Measurements from ENCODE around the gene SHANK1. TPM values are rescaled to one million over a fixed set of nuclear protein-coding genes. Genes with fewer than 3 reads are reported as not detected.
A peak's percentile ranks its signal among the peaks of the same experiment; 100 is the strongest.

SHANK1 gene
- total and polyA plus RNA-seq, 2 of the 4 experiments (the other 2 are of a cell fraction) = 6.1 to 6.7 TPM

GRCh38 chr19:50694815-50695145 is 24.8 kb downstream of the SHANK1 start:
- Histone ChIP-seq H3K56ac (ENCODE audit: extremely low read depth, insufficient read depth, low read length) (no peak overlapping the region), H3K36me3 (ENCODE audit: control insufficient read depth, insufficient read depth, low read length) (no peaks in the 10 kb centered on the region), H3K4me1 (ENCODE audit: control insufficient read depth, insufficient read depth, low read length) (no peaks in the 10 kb centered on the region; the same call in 1 of the 2 replicates), H4K20me1 (ENCODE audit: insufficient read depth, low read length) (no peaks in the 10 kb centered on the region; the same call in none of the 2 replicates), H2AFZ (replicated peaks; ENCODE audit: low read length, poor library complexity) (no peak overlapping the region), H4K5ac (ENCODE audit: low read depth, low read length) (no peak overlapping the region), H3K9me1 (ENCODE audit: insufficient read depth, low read length) (peaks cover 3% of the 10 kb centered on the region; the same call in 1 of the 2 replicates), H3K27me3 (ENCODE audit: control insufficient read depth, insufficient read depth, low read length) (peaks cover 36% of the 10 kb centered on the region), H2AK9ac (replicated peaks; ENCODE audit: low read depth, low read length, poor library complexity) (no peak overlapping the region), H3K4me3 (ENCODE audit: insufficient read depth, low read depth, low read length) (no peak overlapping the region), H3K9me3 (ENCODE audit: control insufficient read depth, insufficient read depth, low read length) (no peaks in the 10 kb centered on the region), H3K27ac (ENCODE audit: insufficient read depth, low read length) (no peak overlapping the region), H2BK15ac (ENCODE audit: low read depth, low read length) (no peak overlapping the region), H3K79me1 (ENCODE audit: low read depth in 1 of 2, low read length in 2 of 2) (no peaks in the 10 kb centered on the region), H3K14ac (replicated peaks; ENCODE audit: low read depth, low read length) (no peak overlapping the region), H3K18ac (ENCODE audit: low read depth, low read length) (no peak overlapping the region), H2AK5ac (ENCODE audit: low read depth, low read length) (no peak overlapping the region), H3K9ac (ENCODE audit: low read depth, low read length) (no peak overlapping the region), H4K8ac (ENCODE audit: low read depth in 2 of 2, low read length in 2 of 2) (no peak overlapping the region), H2BK20ac (ENCODE audit: low read depth, low read length) (no peak overlapping the region), H3K23ac (ENCODE audit: low read depth, low read length) (no peak overlapping the region), H3K4ac (ENCODE audit: low read depth, low read length) (no peak overlapping the region), H3K4me2 (ENCODE audit: low read depth, low read length) (no peak overlapping the region), H2BK120ac (ENCODE audit: low read depth, low read length) (no peak overlapping the region), H4K91ac (ENCODE audit: insufficient read depth, low read depth, low read length) (no peak overlapping the region), H2BK5ac (ENCODE audit: low read depth, low read length, poor library complexity, severe bottlenecking) (no peak overlapping the region)
- POLR2A ChIA-PET (ENCODE audit: unreplicated experiment) = no interaction called here
- ATAC-seq (ENCODE audit: low read depth) (peak; percentile 18), DNase-seq (no peak)
- in situ Hi-C loops (cut with MboI; ENCODE audit: low sequenced_read_pairs) (no loop called here), dilution Hi-C loops (cut with HindIII; ENCODE audit: low sequenced_read_pairs, unreplicated experiment) (no loop called here), intact Hi-C loops (cut with micrococcal nuclease) (no loop called here)
- CTCF ChIA-PET = no interaction called here
- TF ChIP-seq MXI1 (IDR thresholded peaks at IDR 0.05; ENCODE audit: borderline replicate concordance, low read depth, low read length) = no peak
- no peak for TF ChIP-seq POLR2A (IDR thresholded peaks at IDR 0.05; ENCODE audit: low read depth, low read length)
- TF ChIP-seq RAD21 (IDR thresholded peaks at IDR 0.05; ENCODE audit: low read length) = no peak
- no peak for TF ChIP-seq BHLHE40 (IDR thresholded peaks at IDR 0.05; ENCODE audit: low read depth, low read length)
- no peak for TF ChIP-seq MAZ (IDR thresholded peaks at IDR 0.05; ENCODE audit: borderline replicate concordance, low read depth, low read length)
- 0% methylated on average over 13 of the region's 51 CpGs; no CpG with 5 or more reads in 1 of the 2 experiments for WGBS, 2 experiments (ENCODE audit: extremely low coverage in 2 of 2, insufficient read length in 1 of 2)
- no TSS peak for BruUV-seq (replicated peaks)
